ENCODE measurements around the gene LRRC56.

GRCh38 chr11:488579-488978, 48.7 kb upstream of the LRRC56 start:
- no peak for TF ChIP-seq POLR2A (IDR thresholded peaks at IDR 0.05)
- no peak for TF ChIP-seq CTCF (IDR thresholded peaks at IDR 0.05)

Data from heart left ventricle (tissue), 13 donors.